GM12878 (cell line): ENCODE measurements around the gene TAF11L2. TPM values are rescaled to one million over a fixed set of nuclear protein-coding genes. Genes with fewer than 3 reads are reported as not detected.
"Not testable (repeated sequence)": the region's sequence is repeated elsewhere in the genome, so short reads cannot be mapped to it uniquely, and the experiment has no call there.

Experiments used
- ATAC-seq: fragments of 200-7000 bp; cut with Tn5 transposase; 3 replicates; pipeline ENCODE4 v1.9.1; 2020; ENCODE audit warnings: mild to moderate bottlenecking, moderate library complexity
- BruUV-seq: library from RNA; stranded (reverse); fragments of 400-500 nt; replicated peaks from 2 replicates; lab custom pipeline; 2021; lab: Mats Ljungman, UMichigan
- CTCF ChIA-PET: fragments of 300-600 bp; sonication (Branson Sonifier 250); formaldehyde crosslinking; extraction: SDS; loops from one replicate; lab custom pipeline; 2021; ENCODE audit warnings: inconsistent platforms; lab: Yijun Ruan, JAX
- POLR2A ChIA-PET: fragments of 350-600 bp; formaldehyde crosslinking; extraction: SDS; loops from one replicate; lab custom pipeline; 2021; ENCODE audit warnings: inconsistent platforms; lab: Charles Lee
- RAD21 ChIA-PET: fragments of 300-600 bp; sonication (Branson Sonifier 250); formaldehyde crosslinking; loops from one replicate; lab custom pipeline; 2023; ENCODE audit warnings: antibody characterized with exemption; ENCODE audit not compliant: unreplicated experiment; lab: Charles Lee
- SMC1A ChIA-PET: fragments of 300-600 bp; sonication (Branson Sonifier 250); formaldehyde crosslinking; loops from one replicate; lab custom pipeline; 2023; ENCODE audit not compliant: unreplicated experiment, uncharacterized antibody; lab: Charles Lee
- DNase-seq: peaks from one replicate; pipeline ENCODE4 v3.0.0-alpha.2; 2011; ENCODE audit warnings: low read depth, low spot score
- FAIRE-seq: peaks from 3 replicates; lab custom pipeline; 2011; peaks lifted over from hg19 to GRCh38; lab: Jason Lieb, UNC
- H2AFZ ChIP-seq: 2 replicates; pipeline ENCODE4 v1.6.0; 2011; ENCODE audit warnings: low read depth, low read length, control low read depth; ENCODE audit not compliant: control insufficient read depth
- H3K27ac ChIP-seq: 2 replicates; pipeline ENCODE4 v1.5.1; 2011; ENCODE audit warnings: control low read depth; ENCODE audit not compliant: control insufficient read depth, insufficient read depth
- H3K27me3 ChIP-seq, 2 experiments: replicated peaks in 1 of 2; 2 replicates each; pipeline versions ENCODE4 v1.6.0 to v1.6.1; 2011; ENCODE audit warnings: low read length in 1 of 2; ENCODE audit not compliant: control insufficient read depth in 2 of 2, insufficient read depth in 2 of 2
- H3K36me3 ChIP-seq, 2 experiments: 2 replicates each; pipeline ENCODE4 v1.5.1; 2011; ENCODE audit warnings: low read length in 1 of 2; ENCODE audit not compliant: control insufficient read depth in 2 of 2, insufficient read depth in 2 of 2
- H3K4me1 ChIP-seq: 2 replicates; pipeline ENCODE4 v1.6.1; 2011; ENCODE audit warnings: mild to moderate bottlenecking, low read length, moderate library complexity, mixed read lengths; ENCODE audit not compliant: control insufficient read depth, insufficient read depth
- H3K4me2 ChIP-seq: 2 replicates; pipeline ENCODE4 v1.6.0; 2011; ENCODE audit warnings: control low read depth; ENCODE audit not compliant: control insufficient read depth, insufficient read depth
- H3K4me3 ChIP-seq: fragments of 200-600 bp; sonication (generic); 2 replicates; pipeline ENCODE4 v1.5.1; 2016
- H3K79me2 ChIP-seq: 2 replicates; pipeline ENCODE4 v1.6.0; 2011; ENCODE audit warnings: low read length; ENCODE audit not compliant: control insufficient read depth, insufficient read depth
- H3K9ac ChIP-seq: 2 replicates; pipeline ENCODE4 v1.8.0; 2011; ENCODE audit warnings: low read length, control low read depth, mixed read lengths; ENCODE audit not compliant: control insufficient read depth, insufficient read depth
- H3K9me3 ChIP-seq: replicated peaks from 3 replicates; pipeline ENCODE4 v1.5.1; 2011; ENCODE audit warnings: mild to moderate bottlenecking, low read length; ENCODE audit not compliant: control insufficient read depth, insufficient read depth
- H4K20me1 ChIP-seq: 2 replicates; pipeline ENCODE4 v1.6.0; 2011; ENCODE audit not compliant: control insufficient read depth, insufficient read depth
- CBX3 ChIP-seq: fragments of 200-600 bp; sonication (generic); IDR thresholded peaks from 2 replicates; pipeline ENCODE4 v1.6.1; 2016; ENCODE audit warnings: low read depth, borderline replicate concordance
- WGBS: methylation state at CpG from one replicate; pipeline ENCODE4 v1.1.6; 2016; ENCODE audit warnings: low lambda C conversion rate; ENCODE audit not compliant: insufficient replicate concordance, insufficient coverage; ENCODE audit errors: missing lambda C conversion rate; 5-methylcytosine and 5-hydroxymethylcytosine counted together
- in situ Hi-C: fragments of 300-500 bp; cut with MboI; formaldehyde crosslinking; loops from 9 replicates; pipeline ENCODE4 v1.14.3; 2018; ENCODE audit warnings: mixed read lengths
- intact Hi-C: fragments of 100-400 bp; cut with micrococcal nuclease; formaldehyde crosslinking; loops from one replicate; pipeline ENCODE4 v1.14.2; 2022; ENCODE audit not compliant: unreplicated experiment
- polyA plus RNA-seq, 11 experiments: library from polyadenylated mRNA; depleted of rRNA in 4 of 11; unstranded in 6 of 11; stranded (reverse) in 5 of 11; fragments of >200 nt; fragmentation: Nextera tagmentation in 4 of 11; fragmentation: Illumina TruSeq in 1 of 11; extraction: Ambion mirVana in 4 of 11; extraction: Trizol in 1 of 11; gene quantifications; 1 replicate in 1 of 11; 2 replicates in 10 of 11; pipeline versions ENCODE4 v1.2.1 to v1.2.3, GENCODE V29; 2011 to 2016; ENCODE audit warnings: inconsistent platforms in 2 of 11, missing spikeins in 2 of 11, low read depth in 1 of 11
- small RNA-seq: library from RNA; depleted of rRNA; stranded (forward); fragments of <200 nt; gene quantifications from one replicate; pipeline ENCODE3, GENCODE V24; 2014
- total RNA-seq, 4 experiments: library from RNA; depleted of rRNA in 3 of 4; stranded (reverse); fragments of >200 nt in 3 of 4; fragmentation: Illumina TruSeq in 1 of 4; extraction: Trizol in 1 of 4; gene quantifications; 2 replicates each; pipeline versions ENCODE4 v1.2.1 to v1.2.3, GENCODE V29; 2013 to 2021

Gene TAF11L2
- total and polyA plus RNA-seq, 10 of the 15 experiments (the other 5 are each of a cell fraction or from before 2014, with no cell fraction given): not detected

GRCh38 chr5:17526504-17526903 is 28.5 kb downstream of the TAF11L2 start:
- ATAC-seq, SMC1A ChIA-PET, H2AFZ ChIP-seq, POLR2A ChIA-PET, CTCF ChIA-PET, intact Hi-C loops, BruUV-seq, H3K4me2 ChIP-seq, in situ Hi-C loops, H3K27me3 ChIP-seq, H4K20me1 ChIP-seq, H3K9me3 ChIP-seq, H3K4me3 ChIP-seq, FAIRE-seq, RAD21 ChIA-PET, H3K4me1 ChIP-seq, DNase-seq, H3K36me3 ChIP-seq, H3K27ac ChIP-seq, H3K79me2 ChIP-seq, H3K9ac ChIP-seq: not testable (repeated sequence)
- 64% methylated on average over 11 of the region's 17 CpGs for WGBS
- TF ChIP-seq CBX3: 0 out of 2 replicates have a peak, but pooled peaks have one; percentile 62

- H3K36me3 ChIP-seq, FAIRE-seq, BruUV-seq, H3K4me2 ChIP-seq, RAD21 ChIA-PET, H4K20me1 ChIP-seq, ATAC-seq, CTCF ChIA-PET, POLR2A ChIA-PET, H3K27me3 ChIP-seq, intact Hi-C loops, SMC1A ChIA-PET, H3K4me1 ChIP-seq, H3K79me2 ChIP-seq, H2AFZ ChIP-seq, H3K9me3 ChIP-seq, H3K4me3 ChIP-seq, H3K9ac ChIP-seq, DNase-seq, H3K27ac ChIP-seq, in situ Hi-C loops: not testable (repeated sequence)
- WGBS: no CpG with 5 or more reads among the region's 15 CpGs
These were observed 30.3 kb downstream of the TAF11L2 start, which contains the start of gene TAF11L6 for GRCh38 chr5:17528369-17528768. TAF11L6 (plus strand) TSS chr5:17528669.

Small RNA genes lying within 50 kb of the gene (small RNA-seq; reads per million reads assigned to genes)
- not detected for gene AC106774.3

Other genes starting within 250 kb of the TAF11L2 start
Only the 7 nearest of the 12 such genes appear.
- not detected in 2 replicates for gene TAF11L3, start 20.1 kb downstream of the TAF11L2 start, total RNA-seq (2014; rRNA removed)
- gene TAF11L3, start 20.1 kb downstream of the TAF11L2 start, total RNA-seq (2014; rRNA removed; fragmentation: Illumina TruSeq; extraction: Trizol): not detected in 2 replicates
- not detected in 2 replicates for gene TAF11L3, start 20.1 kb downstream of the TAF11L2 start, total RNA-seq (2021)
- not detected in 2 replicates for gene TAF11L3, start 20.1 kb downstream of the TAF11L2 start, polyA plus RNA-seq (2011; rRNA removed)
- not detected in 2 replicates for gene TAF11L3, start 20.1 kb downstream of the TAF11L2 start, polyA plus RNA-seq (2014; fragmentation: Illumina TruSeq; extraction: Trizol)
- gene TAF11L3, start 20.1 kb downstream of the TAF11L2 start, polyA plus RNA-seq (2014; fragmentation: Nextera tagmentation; extraction: Ambion mirVana): not detected
- not detected in 2 replicates for gene TAF11L3, start 20.1 kb downstream of the TAF11L2 start, polyA plus RNA-seq (2014; rRNA removed)
- not detected for gene TAF11L3, start 20.1 kb downstream of the TAF11L2 start, polyA plus RNA-seq (2016; fragmentation: Nextera tagmentation; extraction: Ambion mirVana)
- gene TAF11L4, start 23.6 kb downstream of the TAF11L2 start, total RNA-seq (2014; rRNA removed): not detected in 2 replicates
- gene TAF11L4, start 23.6 kb downstream of the TAF11L2 start, total RNA-seq (2014; rRNA removed; fragmentation: Illumina TruSeq; extraction: Trizol): not detected in 2 replicates
- not detected in 2 replicates for gene TAF11L4, start 23.6 kb downstream of the TAF11L2 start, total RNA-seq (2021)
- gene TAF11L4, start 23.6 kb downstream of the TAF11L2 start, polyA plus RNA-seq (2011; rRNA removed): not detected in 2 replicates
- not detected in 2 replicates for gene TAF11L4, start 23.6 kb downstream of the TAF11L2 start, polyA plus RNA-seq (2014; fragmentation: Illumina TruSeq; extraction: Trizol)
- gene TAF11L4, start 23.6 kb downstream of the TAF11L2 start, polyA plus RNA-seq (2014; fragmentation: Nextera tagmentation; extraction: Ambion mirVana): not detected
- gene TAF11L4, start 23.6 kb downstream of the TAF11L2 start, polyA plus RNA-seq (2014; rRNA removed): not detected in 2 replicates
- gene TAF11L4, start 23.6 kb downstream of the TAF11L2 start, polyA plus RNA-seq (2016; fragmentation: Nextera tagmentation; extraction: Ambion mirVana): not detected
- gene TAF11L5, start 27.0 kb downstream of the TAF11L2 start, total RNA-seq (2014; rRNA removed): not detected in 2 replicates
- not detected in 2 replicates for gene TAF11L5, start 27.0 kb downstream of the TAF11L2 start, total RNA-seq (2014; rRNA removed; fragmentation: Illumina TruSeq; extraction: Trizol)
- gene TAF11L5, start 27.0 kb downstream of the TAF11L2 start, total RNA-seq (2021): not detected in 2 replicates
- not detected in 2 replicates for gene TAF11L5, start 27.0 kb downstream of the TAF11L2 start, polyA plus RNA-seq (2011; rRNA removed)
- not detected in 2 replicates for gene TAF11L5, start 27.0 kb downstream of the TAF11L2 start, polyA plus RNA-seq (2014; fragmentation: Illumina TruSeq; extraction: Trizol)
- not detected for gene TAF11L5, start 27.0 kb downstream of the TAF11L2 start, polyA plus RNA-seq (2014; fragmentation: Nextera tagmentation; extraction: Ambion mirVana)
- gene TAF11L5, start 27.0 kb downstream of the TAF11L2 start, polyA plus RNA-seq (2014; rRNA removed): not detected in 2 replicates
- not detected for gene TAF11L5, start 27.0 kb downstream of the TAF11L2 start, polyA plus RNA-seq (2016; fragmentation: Nextera tagmentation; extraction: Ambion mirVana)
- gene TAF11L6, start 30.4 kb downstream of the TAF11L2 start, total RNA-seq (2014; rRNA removed): not detected in 2 replicates
- not detected in 2 replicates for gene TAF11L6, start 30.4 kb downstream of the TAF11L2 start, total RNA-seq (2014; rRNA removed; fragmentation: Illumina TruSeq; extraction: Trizol)
- gene TAF11L6, start 30.4 kb downstream of the TAF11L2 start, total RNA-seq (2021): not detected in 2 replicates
- gene TAF11L6, start 30.4 kb downstream of the TAF11L2 start, polyA plus RNA-seq (2011; rRNA removed): not detected in 2 replicates
- gene TAF11L6, start 30.4 kb downstream of the TAF11L2 start, polyA plus RNA-seq (2014; fragmentation: Illumina TruSeq; extraction: Trizol): not detected in 2 replicates
- gene TAF11L6, start 30.4 kb downstream of the TAF11L2 start, polyA plus RNA-seq (2014; fragmentation: Nextera tagmentation; extraction: Ambion mirVana): not detected
- gene TAF11L6, start 30.4 kb downstream of the TAF11L2 start, polyA plus RNA-seq (2014; rRNA removed): not detected in 2 replicates
- gene TAF11L6, start 30.4 kb downstream of the TAF11L2 start, polyA plus RNA-seq (2016; fragmentation: Nextera tagmentation; extraction: Ambion mirVana): not detected
- gene TAF11L7, start 87.5 kb downstream of the TAF11L2 start, total RNA-seq (2014; rRNA removed): not detected in 2 replicates
- gene TAF11L7, start 87.5 kb downstream of the TAF11L2 start, total RNA-seq (2014; rRNA removed; fragmentation: Illumina TruSeq; extraction: Trizol): not detected in 2 replicates
- gene TAF11L7, start 87.5 kb downstream of the TAF11L2 start, total RNA-seq (2021): not detected in 2 replicates
- not detected in 2 replicates for gene TAF11L7, start 87.5 kb downstream of the TAF11L2 start, polyA plus RNA-seq (2011; rRNA removed)
- not detected in 2 replicates for gene TAF11L7, start 87.5 kb downstream of the TAF11L2 start, polyA plus RNA-seq (2014; fragmentation: Illumina TruSeq; extraction: Trizol)
- gene TAF11L7, start 87.5 kb downstream of the TAF11L2 start, polyA plus RNA-seq (2014; fragmentation: Nextera tagmentation; extraction: Ambion mirVana): not detected
- not detected in 2 replicates for gene TAF11L7, start 87.5 kb downstream of the TAF11L2 start, polyA plus RNA-seq (2014; rRNA removed)
- not detected for gene TAF11L7, start 87.5 kb downstream of the TAF11L2 start, polyA plus RNA-seq (2016; fragmentation: Nextera tagmentation; extraction: Ambion mirVana)
- gene TAF11L8, start 92.7 kb downstream of the TAF11L2 start, total RNA-seq (2014; rRNA removed): not detected in 2 replicates
- gene TAF11L8, start 92.7 kb downstream of the TAF11L2 start, total RNA-seq (2014; rRNA removed; fragmentation: Illumina TruSeq; extraction: Trizol): not detected in 2 replicates
- gene TAF11L8, start 92.7 kb downstream of the TAF11L2 start, total RNA-seq (2021): not detected in 2 replicates
- not detected in 2 replicates for gene TAF11L8, start 92.7 kb downstream of the TAF11L2 start, polyA plus RNA-seq (2011; rRNA removed)
- not detected in 2 replicates for gene TAF11L8, start 92.7 kb downstream of the TAF11L2 start, polyA plus RNA-seq (2014; fragmentation: Illumina TruSeq; extraction: Trizol)
- gene TAF11L8, start 92.7 kb downstream of the TAF11L2 start, polyA plus RNA-seq (2014; fragmentation: Nextera tagmentation; extraction: Ambion mirVana): not detected
- gene TAF11L8, start 92.7 kb downstream of the TAF11L2 start, polyA plus RNA-seq (2014; rRNA removed): not detected in 2 replicates
- gene TAF11L8, start 92.7 kb downstream of the TAF11L2 start, polyA plus RNA-seq (2016; fragmentation: Nextera tagmentation; extraction: Ambion mirVana): not detected
- not detected in 2 replicates for gene TAF11L9, start 96.2 kb downstream of the TAF11L2 start, total RNA-seq (2014; rRNA removed)
- not detected in 2 replicates for gene TAF11L9, start 96.2 kb downstream of the TAF11L2 start, total RNA-seq (2014; rRNA removed; fragmentation: Illumina TruSeq; extraction: Trizol)
- gene TAF11L9, start 96.2 kb downstream of the TAF11L2 start, total RNA-seq (2021): not detected in 2 replicates
- not detected in 2 replicates for gene TAF11L9, start 96.2 kb downstream of the TAF11L2 start, polyA plus RNA-seq (2011; rRNA removed)
- not detected in 2 replicates for gene TAF11L9, start 96.2 kb downstream of the TAF11L2 start, polyA plus RNA-seq (2014; fragmentation: Illumina TruSeq; extraction: Trizol)
- not detected for gene TAF11L9, start 96.2 kb downstream of the TAF11L2 start, polyA plus RNA-seq (2014; fragmentation: Nextera tagmentation; extraction: Ambion mirVana)
- gene TAF11L9, start 96.2 kb downstream of the TAF11L2 start, polyA plus RNA-seq (2014; rRNA removed): not detected in 2 replicates
- not detected for gene TAF11L9, start 96.2 kb downstream of the TAF11L2 start, polyA plus RNA-seq (2016; fragmentation: Nextera tagmentation; extraction: Ambion mirVana)